Suprapubic skin (tissue), 3 donors: ENCODE measurements around the gene SH2D1B.

ENCODE experiments used
- CTCF ChIP-seq, 2 donors: fragments of 200-600 bp in 1 of 2; fragments of 450-650 bp in 1 of 2; sonication (generic) in 1 of 2; IDR thresholded peaks; one replicate each; pipeline ENCODE4 v1.5.1; 2016 to 2019; ENCODE audit warnings: antibody characterized with exemption in 2 of 2, mild to moderate bottlenecking in 1 of 2, moderate library complexity in 1 of 2
- EP300 ChIP-seq: sonication (generic); formaldehyde crosslinking; IDR thresholded peaks from one replicate; pipeline ENCODE4 v1.6.1; 2017; ENCODE audit warnings: antibody characterized with exemption
- POLR2A ChIP-seq, 2 donors: fragments of 450-650 bp; IDR thresholded peaks; one replicate each; pipeline ENCODE4 v1.6.1; 2017; ENCODE audit warnings: antibody characterized with exemption in 2 of 2, mild to moderate bottlenecking in 2 of 2, moderate library complexity in 2 of 2

GRCh38 chr1:162407539-162407938 lies 4.4 kb downstream of the SH2D1B start:
- TF ChIP-seq EP300 = no peak
- TF ChIP-seq CTCF (IDR thresholded peaks at IDR 0.05) = no peak
- no peak for TF ChIP-seq POLR2A (IDR thresholded peaks at IDR 0.05)
